ES-I3 (cell line): Measurements from ENCODE around the gene FLAD1.
A peak's percentile ranks its signal among the peaks of the same experiment; 100 is the strongest.
"Not testable (repeated sequence)": the region's sequence is repeated elsewhere in the genome, so short reads cannot be mapped to it uniquely, and the experiment has no call there.

Experiments used
- H3K36me3 ChIP-seq: 2 replicates; pipeline ENCODE4 v1.6.1; 2013; ENCODE audit warnings: mild to moderate bottlenecking, low read length, control low read depth, moderate library complexity; ENCODE audit not compliant: insufficient read depth
- H3K4me1 ChIP-seq: 2 replicates; pipeline ENCODE4 v1.6.1; 2013; ENCODE audit warnings: mild to moderate bottlenecking, control low read depth, low read length; ENCODE audit not compliant: insufficient read depth
- H3K9ac ChIP-seq: 2 replicates; pipeline ENCODE4 v1.6.1; 2013; ENCODE audit warnings: low read depth, mild to moderate bottlenecking, low read length, moderate library complexity
- H3K9me3 ChIP-seq: 2 replicates; pipeline ENCODE4 v1.6.1; 2013; ENCODE audit warnings: mild to moderate bottlenecking, low read length, moderate library complexity; ENCODE audit not compliant: control insufficient read depth, insufficient read depth

Gene FLAD1

DNA sequence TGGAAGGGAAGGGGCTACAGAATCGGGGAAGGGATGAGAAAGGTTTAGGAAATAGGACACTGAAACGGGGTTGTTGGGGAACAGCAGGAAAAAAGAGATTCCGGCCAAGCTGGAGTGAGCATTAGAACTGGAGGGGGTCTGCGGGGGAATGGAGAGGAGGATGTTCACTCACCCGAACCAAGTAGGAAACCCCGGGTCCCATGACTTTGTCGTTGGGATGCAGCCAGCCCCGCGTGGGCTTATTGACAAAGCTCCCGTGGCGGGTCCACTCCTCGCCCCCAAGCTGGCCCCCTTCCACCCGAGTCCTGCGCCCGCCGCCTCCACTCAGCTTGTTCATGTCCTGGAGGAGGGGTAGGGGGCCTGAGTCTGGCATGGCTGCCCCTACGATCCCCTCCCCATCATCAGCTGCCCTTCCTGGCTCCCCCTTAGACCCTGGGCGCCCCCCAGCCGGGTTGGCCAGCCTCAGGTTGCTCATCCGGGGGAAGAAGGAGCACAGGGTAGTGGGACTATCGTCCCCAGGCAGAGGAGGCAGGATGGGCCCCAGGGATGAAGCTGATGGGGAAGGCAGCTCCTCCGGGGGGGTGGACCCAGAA is 13.2 kb upstream of the FLAD1 start:
- Histone ChIP-seq H3K36me3 (peaks cover 29% of the 10 kb centered on the region), H3K9me3 (no peaks in the 10 kb centered on the region), H3K4me1 (peaks cover 9% of the 10 kb centered on the region), H3K9ac (peak overlapping the region; percentile 69)

DNA sequence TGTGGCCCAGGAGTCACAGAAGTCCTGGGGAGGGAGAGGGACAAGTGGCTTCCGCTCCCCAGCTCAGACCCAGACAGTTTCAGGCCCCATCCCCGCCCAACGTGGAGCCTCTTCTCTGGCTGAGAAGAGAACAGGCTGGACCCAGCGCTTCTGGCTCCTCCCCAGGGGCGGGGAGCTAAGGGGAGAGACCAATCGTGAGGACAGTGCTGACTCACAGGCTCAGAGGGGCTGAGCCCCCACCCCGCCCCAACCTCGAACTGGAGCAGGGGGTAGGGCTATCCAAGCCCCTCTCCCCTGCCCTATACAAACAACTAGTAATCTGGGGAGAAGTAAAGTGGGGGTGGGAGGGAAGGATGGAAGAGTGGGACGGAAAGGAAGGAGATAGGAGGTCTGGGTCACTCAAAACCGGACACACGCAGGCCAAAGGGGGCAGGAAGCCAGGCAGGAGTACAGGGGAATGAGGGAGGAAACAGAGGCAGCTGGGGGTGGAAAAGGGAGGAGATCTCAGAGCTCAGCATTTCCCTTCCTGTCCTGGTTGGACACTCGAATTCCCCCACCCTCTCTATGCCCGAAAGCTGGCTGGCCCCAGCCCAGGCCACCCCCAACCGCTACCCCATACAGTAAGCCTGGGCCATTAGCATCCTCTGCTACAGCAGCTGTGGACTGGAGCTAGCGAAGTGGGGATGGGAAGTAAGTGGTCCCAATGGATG is 12.4 kb upstream of the FLAD1 start, which contains the start of gene SHC1:
TSS of gene SHC1 (minus strand) at position 117 of the 710 bp plus-strand sequence. CDS start 221 bp downstream, outside the sequence.
- Histone ChIP-seq H3K9ac (peak within 1 kb of the TSS; percentile 69), H3K4me1 (peaks cover 9% of the 10 kb centered on the region), H3K9me3 (no peaks in the 10 kb centered on the region), H3K36me3 (peaks cover 21% of the 10 kb centered on the region)

DNA sequence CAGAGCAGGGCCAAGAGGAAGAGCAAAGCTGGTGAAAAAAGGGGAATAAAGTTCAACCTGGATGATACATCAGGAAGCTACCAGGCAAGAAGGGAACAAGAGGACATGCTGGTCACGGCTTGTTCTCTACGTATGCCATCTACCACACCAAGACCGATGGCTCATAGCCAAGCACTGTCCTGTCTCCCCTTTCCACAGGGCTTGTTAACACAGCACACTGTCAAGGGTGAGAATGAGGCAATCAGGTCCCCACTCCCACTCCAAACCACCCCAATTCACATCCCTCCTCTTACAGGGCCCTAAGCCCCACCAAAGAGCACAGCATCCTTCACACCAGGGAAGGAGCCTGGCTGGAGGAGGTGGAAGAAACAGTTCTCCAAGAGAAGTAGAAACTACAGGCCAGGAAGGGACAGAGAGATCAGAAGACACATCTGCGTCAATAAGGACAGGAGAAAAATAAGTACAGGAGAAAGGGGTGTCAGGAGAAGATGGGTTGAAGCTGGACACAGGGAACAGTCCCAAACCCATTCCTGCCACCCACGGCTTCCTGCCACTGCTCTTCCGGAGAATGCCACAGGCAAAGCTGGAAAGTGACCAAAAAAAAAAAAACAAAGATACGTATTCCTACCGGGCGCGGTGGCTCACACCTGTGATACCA is 11.7 kb upstream of the FLAD1 start:
- Histone ChIP-seq H3K9ac (peak overlapping the region; percentile 69), H3K9me3 (no peaks in the 10 kb centered on the region), H3K4me1 (peaks cover 9% of the 10 kb centered on the region), H3K36me3 (peaks cover 18% of the 10 kb centered on the region)

DNA sequence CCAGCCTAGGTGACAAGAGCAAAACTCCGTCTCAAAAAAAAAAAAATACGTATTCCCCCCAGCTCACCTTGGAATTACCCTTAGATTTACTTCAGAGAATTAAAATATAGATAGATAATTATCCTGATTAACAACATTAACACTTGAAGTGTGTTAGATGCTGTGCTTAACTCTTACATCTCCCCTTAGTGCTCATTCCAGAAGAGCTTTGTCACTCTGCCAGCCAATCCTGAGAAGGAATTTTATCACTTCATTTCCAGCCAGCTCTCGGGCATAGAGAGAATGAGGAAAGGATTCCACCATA is 11.0 kb upstream of the FLAD1 start:
- H3K36me3 ChIP-seq, result peaks cover 12% of the 10 kb centered on the region
- H3K4me1 ChIP-seq, result peaks cover 11% of the 10 kb centered on the region
- peak overlapping the region; percentile 69 for H3K9ac ChIP-seq
- H3K9me3 ChIP-seq, result no peaks in the 10 kb centered on the region

DNA sequence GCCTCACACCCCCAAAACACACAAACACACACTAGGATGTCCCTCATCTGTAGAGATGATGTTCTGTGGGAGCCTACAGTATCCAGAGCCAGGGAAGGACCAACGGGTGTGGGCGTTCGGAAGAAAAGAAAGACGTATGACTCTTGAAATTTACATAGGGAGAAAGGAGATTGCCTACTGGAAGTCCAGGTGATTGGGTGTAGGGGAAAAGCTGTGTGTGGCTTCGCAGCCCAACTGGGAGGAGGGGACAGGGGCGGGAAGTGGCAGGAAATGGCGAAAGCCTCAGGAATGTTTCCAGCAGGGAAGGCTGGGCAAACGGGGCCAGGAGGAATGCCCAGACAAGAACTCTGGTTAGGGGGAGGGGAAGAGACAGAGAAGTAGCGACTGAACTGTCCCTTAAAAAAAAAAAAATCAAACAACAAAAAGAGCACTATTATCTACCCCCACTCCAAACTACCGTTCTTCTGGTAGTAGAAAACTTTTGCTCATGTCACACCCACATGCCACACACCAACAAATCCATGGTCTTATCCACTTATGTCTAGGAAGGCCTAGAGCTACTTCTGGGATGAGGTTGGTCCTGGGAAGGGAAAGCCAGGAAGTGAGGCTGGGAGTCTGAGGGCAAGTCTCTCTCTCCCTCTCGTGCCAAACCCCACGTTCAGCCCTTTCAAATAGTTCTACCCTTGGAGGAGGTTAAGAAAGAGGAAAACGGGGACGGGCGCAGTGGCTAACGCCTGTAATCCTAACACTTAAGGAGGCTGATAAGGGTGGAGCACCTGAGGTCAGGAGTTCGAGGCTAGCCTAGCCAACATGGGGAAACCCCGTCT is 10.4 kb upstream of the FLAD1 start:
- H3K9me3 ChIP-seq, result no peaks in the 10 kb centered on the region
- H3K4me1 ChIP-seq, result peaks cover 11% of the 10 kb centered on the region
- peaks cover 6% of the 10 kb centered on the region; the same call in 1 of the 2 replicates for H3K36me3 ChIP-seq
- H3K9ac ChIP-seq, result peak overlapping the region; percentile 69

DNA sequence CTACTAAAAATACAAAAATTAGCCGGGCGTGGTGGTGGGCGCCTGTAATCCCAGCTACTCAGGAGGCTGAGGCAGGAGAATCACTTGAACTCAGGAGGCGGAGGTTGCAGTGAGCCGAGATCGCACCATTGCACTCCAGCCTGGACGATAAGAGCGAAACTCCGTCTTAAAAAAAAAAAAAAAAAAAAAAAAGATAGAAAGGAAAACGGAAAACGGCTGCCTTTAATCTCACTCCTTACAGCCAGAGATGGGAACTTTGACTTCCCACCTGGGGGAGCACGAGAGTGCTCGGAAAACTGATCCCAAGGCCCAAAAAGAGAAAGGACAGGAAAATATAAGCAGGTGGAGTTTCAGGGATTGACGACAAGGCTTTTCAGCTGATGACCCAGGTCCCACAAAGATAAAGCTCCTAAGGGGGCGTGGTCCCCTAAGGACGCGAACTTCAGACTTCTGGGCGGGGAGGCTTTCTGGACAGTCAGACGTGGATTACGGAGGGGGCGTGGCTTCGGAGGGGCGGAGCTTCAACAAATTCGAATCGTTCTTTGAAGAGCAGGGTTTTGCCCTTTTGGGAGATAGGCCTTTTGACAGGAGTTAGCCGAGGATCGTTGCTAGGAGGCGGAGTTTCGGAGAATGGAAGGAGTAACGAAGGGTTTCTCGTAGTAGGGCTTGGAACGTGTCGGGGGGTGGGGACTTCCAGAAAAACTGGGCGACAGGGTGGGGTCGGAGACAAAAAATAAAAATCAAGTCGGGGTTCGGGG is 9.6 kb upstream of the FLAD1 start:
- Histone ChIP-seq H3K36me3 (peaks cover 5% of the 10 kb centered on the region; the same call in 1 of the 2 replicates), H3K4me1 (peaks cover 11% of the 10 kb centered on the region), H3K9ac (peak overlapping the region; percentile 69), H3K9me3 (no peaks in the 10 kb centered on the region)

DNA sequence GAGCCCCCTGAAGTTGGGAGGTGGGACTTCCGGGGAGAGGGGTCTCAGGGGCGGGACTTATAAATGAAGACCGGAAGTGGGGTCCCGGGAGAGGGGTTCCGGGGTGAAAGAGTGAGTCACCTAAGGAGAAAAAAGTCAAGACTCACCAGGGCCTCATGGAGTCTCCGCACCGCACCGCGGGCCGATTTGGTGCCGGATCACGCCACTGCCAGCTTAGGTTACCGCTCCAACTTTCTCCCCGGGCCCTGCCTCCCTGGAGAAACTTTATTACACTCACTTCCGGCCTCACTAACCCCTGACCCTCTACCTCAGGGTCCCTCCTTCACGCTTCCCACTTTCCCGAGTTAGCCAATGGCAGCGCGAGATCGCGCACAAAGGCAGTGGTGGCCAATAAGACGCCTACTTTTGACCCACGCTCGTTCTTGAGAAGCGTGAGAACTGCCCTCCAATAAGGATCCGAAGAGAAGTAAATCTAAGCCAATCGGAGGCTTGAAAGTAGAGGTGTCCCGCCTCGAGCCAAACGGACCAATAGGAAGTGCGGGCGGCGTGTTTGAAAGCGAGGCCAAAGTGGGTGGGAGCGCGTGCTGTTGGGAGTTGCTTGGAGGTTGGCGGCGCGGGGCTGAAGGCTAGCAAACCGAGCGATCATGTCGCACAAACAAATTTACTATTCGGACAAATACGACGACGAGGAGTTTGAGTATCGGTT is 8.9 kb upstream of the FLAD1 start, which contains the start of gene CKS1B:
TSS of gene CKS1B (plus strand) at position 580 of the 706 bp plus-strand sequence. CDS start at position 645, 65 bp downstream.
- Histone ChIP-seq H3K36me3 (peaks cover 8% of the 10 kb centered on the region; the same call in 1 of the 2 replicates), H3K9me3 (no peaks in the 10 kb centered on the region), H3K4me1 (peaks cover 11% of the 10 kb centered on the region)

DNA sequence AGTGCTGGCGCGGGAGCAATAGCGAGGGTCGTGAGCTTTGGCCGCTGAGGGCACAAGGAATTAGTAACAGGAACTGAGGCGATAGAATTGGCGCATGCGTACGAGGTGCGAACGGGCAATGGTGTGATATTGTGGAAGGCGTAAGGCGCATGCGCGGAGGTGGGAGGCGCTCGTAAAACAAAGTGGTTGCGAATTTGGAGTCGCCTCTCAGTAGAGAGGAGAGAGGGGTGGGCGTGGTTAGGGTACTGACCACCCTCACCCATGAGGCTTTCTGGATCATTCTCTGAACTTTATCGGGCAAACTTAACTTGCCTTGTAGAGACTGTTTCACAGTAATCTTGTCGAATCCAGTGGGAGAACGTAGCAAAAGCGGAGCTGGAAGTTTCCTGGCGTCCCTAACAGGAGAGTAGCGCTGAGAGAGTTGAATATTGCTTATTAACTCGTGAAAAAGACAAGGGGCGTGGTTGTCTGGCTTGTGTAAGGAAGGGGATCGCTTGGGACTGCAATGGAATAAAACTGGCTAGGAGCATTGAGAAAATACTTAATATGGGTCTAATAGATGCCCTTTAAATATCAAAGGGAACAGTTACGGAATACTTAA is 8.2 kb upstream of the FLAD1 start:
- Histone ChIP-seq H3K4me1 (peaks cover 11% of the 10 kb centered on the region), H3K9me3 (no peaks in the 10 kb centered on the region), H3K9ac (peak overlapping the region; percentile 69), H3K36me3 (peaks cover 13% of the 10 kb centered on the region; the same call in 1 of the 2 replicates)

More for the DNA sequence above, 8.9 kb upstream of the FLAD1 start, which contains the start of gene CKS1B:
- peak within 1 kb of the TSS; percentile 69 for H3K9ac ChIP-seq

DNA sequence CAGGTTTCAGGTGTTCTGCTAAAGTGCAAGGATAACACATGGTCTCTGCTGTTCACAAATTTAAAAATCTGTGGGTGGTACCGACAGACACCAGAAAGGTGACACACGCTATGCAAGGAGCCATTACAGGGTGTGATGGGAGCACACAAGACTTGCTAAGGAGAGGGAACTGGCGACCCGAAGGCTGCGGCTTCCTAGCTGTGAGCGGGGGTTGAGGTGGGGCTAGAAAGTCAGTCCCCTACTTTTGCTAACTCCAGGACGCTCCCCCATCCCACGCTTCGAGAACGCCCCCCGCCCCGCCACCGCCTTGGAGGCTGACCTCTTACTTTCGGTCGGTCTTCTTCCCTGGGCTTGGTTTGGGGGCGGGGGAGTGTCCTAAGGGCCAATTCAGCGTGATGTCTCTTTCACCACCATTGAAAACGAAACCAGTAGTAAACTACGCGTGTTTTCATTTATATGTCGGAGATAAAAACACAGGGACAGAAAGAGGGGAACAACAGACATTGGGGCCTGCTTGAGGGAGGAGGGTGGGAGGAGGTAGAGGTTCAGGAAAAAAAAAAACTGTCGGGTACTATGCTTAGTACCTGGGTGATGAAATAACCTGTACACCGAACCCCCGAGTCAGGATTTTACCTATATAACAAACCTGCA is 7.6 kb upstream of the FLAD1 start:
- Histone ChIP-seq H3K4me1 (peaks cover 11% of the 10 kb centered on the region), H3K9me3 (no peaks in the 10 kb centered on the region), H3K36me3 (peaks cover 13% of the 10 kb centered on the region; the same call in 1 of the 2 replicates), H3K9ac (peak overlapping the region; percentile 69)

DNA sequence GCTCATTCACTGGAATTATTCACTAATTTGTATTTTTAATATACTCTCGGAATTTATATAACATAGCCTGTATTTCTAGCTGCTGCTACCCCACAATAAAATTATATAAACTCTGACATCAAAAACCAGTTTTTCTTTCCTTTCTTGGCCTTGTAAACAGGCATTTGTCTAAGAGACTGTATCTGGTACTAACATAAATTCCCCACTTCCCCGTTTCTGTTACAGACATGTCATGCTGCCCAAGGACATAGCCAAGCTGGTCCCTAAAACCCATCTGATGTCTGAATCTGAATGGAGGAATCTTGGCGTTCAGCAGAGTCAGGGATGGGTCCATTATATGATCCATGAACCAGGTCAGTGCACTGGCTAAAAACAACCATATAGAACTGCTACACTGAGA is 5.4 kb upstream of the FLAD1 start:
- not testable (repeated sequence) for H3K9ac ChIP-seq, H3K9me3 ChIP-seq, H3K4me1 ChIP-seq
- peaks cover 15% of the 10 kb centered on the region; the same call in 1 of the 2 replicates for H3K36me3 ChIP-seq

DNA sequence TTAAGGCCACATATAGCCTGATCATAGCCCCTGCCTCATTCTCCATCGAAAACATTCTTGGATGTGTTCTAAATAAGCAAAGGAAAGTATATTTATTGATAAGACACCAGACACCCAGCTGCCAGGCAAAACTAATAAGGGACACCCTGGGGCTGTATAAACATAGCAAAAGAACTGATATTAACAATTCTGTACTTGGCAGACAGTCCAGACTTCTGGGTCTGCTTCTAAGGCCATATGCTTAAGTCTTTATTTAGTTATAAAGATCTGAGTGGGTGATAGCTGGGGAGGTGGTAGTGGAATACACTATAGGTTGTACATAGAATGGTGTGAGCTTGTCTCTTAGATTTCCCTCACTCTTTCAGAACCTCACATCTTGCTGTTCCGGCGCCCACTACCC is 4.8 kb upstream of the FLAD1 start:
- Histone ChIP-seq H3K4me1 (peaks cover 7% of the 10 kb centered on the region), H3K9me3 (no peaks in the 10 kb centered on the region), H3K36me3 (peaks cover 15% of the 10 kb centered on the region; the same call in 1 of the 2 replicates), H3K9ac (no peak overlapping the region)

DNA sequence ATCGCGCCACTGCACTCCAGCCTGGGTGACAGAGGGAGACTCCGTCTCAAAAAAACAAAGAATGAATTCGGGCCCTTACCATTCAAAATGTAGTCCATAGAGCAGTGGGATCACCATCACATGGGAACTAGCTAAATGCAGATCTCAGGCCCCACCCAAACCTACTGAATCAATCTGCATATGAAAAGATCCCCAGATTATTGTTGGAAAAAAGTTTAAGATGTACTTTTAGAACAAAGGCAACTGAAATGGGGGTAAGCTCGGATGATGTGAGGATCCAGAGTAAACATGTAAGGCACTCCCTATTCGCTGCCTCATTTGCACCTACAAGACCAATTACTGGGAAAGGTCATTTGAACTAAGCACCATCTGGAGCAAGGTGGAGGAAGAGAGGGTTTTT is 803 bp upstream of the FLAD1 start:
- H3K9me3 ChIP-seq, result no peaks in the 10 kb centered on the region
- peaks cover 9% of the 10 kb centered on the region; the same call in 1 of the 2 replicates for H3K4me1 ChIP-seq
- peak overlapping the region; percentile 49; the same call in 1 of the 2 replicates for H3K9ac ChIP-seq
- peaks cover 17% of the 10 kb centered on the region for H3K36me3 ChIP-seq
